Measurements from ENCODE around the gene MGST3.
"Not testable (repeated sequence)": the region's sequence is repeated elsewhere in the genome, so short reads cannot be mapped to it uniquely, and the experiment has no call there.

Gene MGST3

DNA sequence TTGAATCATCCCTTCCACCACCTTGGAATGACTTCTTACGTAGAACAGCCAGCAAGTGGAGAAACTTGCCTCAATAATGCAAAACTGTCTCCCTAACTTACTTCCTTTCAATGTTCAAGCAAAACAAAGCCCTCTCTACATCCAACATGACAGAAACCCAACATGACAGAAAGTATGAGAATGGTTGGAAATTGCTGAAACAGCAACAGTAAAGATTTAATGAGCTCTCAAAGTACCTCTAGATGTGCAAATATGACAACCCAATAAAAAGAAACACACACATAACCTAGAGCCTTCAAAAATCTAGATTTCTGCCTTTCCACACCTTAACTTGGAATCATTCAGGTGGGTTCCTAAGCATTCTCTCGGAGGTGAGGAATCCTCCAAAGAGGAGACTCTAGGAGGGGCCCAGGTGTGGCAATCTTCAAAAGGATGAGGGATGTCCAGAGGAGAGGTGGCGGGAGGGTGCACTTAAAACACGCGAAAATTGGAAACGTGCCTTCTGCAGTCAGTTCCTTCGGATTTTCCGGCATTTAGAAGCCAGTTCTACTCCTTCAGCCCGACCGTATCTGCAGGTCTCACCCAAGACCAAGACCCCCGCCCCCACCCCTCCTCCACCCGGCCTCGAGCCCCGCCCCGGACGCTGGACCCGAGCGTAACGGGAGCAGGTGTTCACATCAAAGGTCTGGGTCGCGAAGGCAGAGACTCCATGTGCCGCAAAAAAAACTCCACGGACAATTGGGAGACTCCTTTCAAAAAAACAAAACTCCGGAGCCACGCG is 996 bp upstream of the MGST3 start:
- no peak for DNase-seq

DNA sequence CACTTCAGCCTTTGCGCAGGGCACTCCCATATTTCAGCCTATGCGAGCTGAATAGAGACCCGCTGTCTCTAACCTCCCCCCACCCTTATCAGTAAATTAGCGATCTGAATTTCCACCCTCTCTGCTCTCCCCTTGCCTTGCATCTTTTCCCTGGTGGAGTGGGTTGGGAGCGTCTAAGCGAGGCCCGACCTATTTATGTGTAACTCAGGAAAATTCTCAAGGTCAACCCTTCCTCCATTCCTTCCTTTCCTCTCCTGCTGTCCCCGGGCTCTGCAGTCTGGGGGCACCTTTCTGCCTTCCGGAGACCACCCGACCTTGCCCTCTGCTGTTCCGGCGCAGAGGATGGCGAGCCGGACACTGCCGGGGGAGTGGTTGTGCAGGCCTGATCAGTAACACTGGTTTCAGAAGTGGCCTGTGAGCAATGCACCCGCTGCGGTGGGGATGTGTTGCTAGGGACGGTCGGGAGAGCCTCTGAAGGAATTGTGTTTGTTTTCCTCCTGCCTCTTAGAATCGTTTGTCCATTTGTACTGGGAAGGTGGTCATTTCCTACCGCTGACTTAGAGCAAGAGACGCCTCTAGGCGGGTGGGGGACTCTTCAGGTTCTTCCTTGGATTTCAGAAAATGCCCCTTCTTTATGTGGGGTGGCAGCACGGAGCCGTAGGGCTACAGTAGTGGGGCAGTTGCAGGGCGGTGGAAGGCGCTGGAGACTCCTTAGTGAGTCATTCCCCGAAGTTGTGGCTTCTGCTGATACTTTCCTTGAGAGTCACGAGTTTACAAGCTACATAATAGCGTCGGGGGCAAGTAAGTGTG is 513 bp downstream of the MGST3 start:
- peak; percentile 40 for DNase-seq

GRCh38 chr1:165632152-165632469 is 1.1 kb downstream of the MGST3 start:
- DNase-seq = no peak

DNA sequence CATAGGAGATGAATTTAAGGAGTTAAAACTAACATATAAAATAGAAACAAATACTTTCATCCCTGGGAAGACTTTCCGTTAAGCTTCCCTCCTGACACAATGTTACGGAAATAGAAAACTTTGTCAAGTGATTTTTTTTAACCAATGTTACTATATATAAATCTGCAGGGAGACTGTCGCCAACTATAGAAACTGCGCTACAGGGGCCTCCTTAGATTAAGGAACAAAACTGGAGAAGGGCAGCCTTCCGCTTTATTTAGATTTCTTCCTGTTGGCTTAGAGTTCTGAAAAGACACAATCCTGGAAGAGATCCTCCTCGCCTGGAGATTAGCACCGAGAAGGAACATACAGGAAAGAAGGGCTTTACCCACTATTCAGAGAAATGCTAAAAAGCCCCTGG is 1.5 kb downstream of the MGST3 start:
- no peak for DNase-seq

GRCh38 chr1:165633614-165634013 is 2.6 kb downstream of the MGST3 start:
- DNase-seq = no peak

- DNase-seq = no peak
Measured at GRCh38 chr1:165634154-165634921, 3.3 kb downstream of the MGST3 start.

GRCh38 chr1:165635329-165635728 is 4.3 kb downstream of the MGST3 start:
- DNase-seq = no peak

DNA sequence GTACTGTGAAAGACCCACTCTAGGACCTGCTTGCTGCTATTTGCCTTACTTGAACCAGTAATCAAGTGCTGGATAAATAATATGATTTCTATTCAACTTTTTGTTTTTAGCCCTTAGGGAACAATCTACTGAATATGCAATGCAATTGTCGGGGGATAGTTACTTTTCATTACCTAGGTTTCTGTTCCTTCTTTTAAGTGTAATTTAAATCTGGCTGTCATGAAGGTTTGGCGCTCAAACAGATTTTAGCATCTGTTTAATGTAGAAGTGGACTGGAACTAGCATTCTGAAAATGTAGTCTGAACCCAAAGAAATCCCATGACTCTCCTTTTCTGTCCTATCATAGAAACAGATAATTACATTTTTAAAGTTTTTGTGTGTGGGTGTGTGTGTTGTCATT is 4.8 kb downstream of the MGST3 start:
- no peak for DNase-seq

GRCh38 chr1:165637427-165637826 is 6.4 kb downstream of the MGST3 start:
- no peak for DNase-seq

DNA sequence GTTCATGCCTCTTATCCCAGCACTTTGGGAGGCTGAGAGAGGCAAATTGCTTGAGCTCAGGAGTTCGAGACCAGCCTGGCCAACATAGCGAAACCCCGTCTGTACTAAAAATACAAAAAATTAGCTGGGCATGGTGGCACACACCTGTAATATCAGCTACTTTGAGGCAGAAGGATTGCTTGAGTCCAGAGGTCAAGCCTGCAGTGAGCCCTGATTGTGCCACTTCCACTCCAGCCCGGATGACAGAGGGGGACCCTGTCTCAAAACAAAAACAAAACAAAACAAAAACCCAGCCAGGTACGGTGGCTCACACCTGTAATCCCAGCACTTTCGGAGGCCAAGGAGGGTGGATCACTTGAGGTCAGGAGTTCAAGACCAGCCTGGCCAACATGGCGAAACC is 7.2 kb downstream of the MGST3 start:
- DNase-seq = not testable (repeated sequence)

- DNase-seq = no peak
Measured at GRCh38 chr1:165639821-165640623, 9.0 kb downstream of the MGST3 start.

DNA sequence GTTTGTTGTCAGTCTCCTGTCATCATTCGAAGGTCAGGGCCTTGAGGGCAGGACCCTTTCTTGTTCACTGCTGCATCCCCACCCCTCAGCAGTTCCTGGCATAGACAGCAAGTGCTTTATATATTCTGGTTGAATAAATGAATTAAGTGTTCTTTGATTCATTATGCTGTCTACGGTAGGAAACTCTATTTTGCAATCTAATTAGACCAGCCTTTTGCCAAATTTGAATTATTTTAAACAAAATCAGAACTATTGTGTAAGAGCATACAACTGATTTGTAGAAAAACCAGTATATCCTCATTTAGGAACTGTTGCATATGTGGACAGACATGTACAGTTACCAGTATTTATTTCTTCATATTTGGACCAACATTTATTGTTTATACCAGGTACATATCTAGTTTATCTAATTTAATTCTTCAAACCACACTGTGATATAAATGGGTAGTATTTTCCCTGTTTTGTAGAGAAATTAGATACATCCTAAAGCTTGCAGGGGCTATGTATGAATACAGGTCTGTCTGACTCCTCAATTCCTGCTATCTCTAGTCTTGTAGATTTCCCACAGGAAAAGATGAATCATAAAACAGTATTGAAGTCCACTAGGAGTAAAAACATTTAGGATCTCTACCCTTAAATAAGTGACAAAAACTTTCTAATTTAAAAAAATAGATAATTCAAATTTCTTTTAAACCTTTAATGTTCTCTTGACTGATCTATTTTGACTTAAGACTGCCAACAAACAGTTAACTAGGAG is 10.4 kb downstream of the MGST3 start:
- no peak for DNase-seq

- DNase-seq = no peak
Measured at GRCh38 chr1:165644064-165644735, 13.2 kb downstream of the MGST3 start.

DNA sequence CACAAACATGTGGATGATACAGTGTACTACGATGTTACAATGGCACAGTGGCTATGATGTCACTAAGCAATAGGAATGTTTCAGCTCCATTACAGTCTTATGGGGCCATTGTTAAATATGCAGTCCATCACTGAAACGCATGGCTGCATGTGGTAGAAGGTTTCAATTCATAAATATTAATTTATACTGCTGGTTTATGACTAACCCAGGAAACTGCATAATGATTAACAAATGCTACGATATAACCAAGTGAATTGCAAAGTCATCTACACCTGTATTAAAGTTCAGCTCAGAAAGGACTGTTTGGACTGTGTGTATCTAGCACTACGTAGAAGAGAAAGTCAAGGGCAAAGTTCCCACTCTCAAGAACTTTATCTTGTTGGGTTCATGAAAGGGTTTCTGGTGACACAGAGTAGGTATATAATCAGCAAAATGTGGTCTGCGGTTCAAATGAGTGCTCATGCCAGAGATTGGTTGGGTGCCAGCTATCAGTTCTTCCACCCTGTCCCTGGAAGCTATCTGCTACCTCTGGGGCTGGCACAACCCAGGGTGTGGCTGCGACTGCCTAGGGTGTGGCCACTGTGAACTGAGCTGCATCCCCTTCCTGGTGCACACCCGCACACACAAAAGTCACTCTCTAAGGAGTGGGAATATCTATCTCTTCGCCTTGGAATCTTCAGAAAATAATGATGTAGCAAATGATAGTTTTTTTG is 14.8 kb downstream of the MGST3 start:
- no peak for DNase-seq

DNA sequence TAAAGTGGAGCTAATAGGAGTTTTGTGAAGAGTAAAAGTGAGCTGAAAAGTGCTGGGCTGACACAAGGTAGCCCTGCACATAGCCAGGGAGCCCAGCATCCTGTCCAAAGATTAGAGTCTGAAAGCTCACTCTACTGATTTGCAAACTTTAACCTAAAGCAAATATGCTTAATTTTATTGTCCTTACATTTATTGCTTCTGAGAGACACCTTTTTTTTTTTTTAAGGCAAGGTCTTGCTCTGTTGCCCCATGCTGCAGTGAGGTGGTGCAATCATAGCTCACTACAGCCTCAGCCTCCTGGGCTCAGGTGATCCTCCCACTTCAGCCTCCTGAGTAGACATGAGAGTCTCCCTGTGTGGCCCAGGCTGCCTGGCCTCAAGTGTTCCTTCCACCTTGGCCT is 16.5 kb downstream of the MGST3 start:
- DNase-seq = no peak

DNA sequence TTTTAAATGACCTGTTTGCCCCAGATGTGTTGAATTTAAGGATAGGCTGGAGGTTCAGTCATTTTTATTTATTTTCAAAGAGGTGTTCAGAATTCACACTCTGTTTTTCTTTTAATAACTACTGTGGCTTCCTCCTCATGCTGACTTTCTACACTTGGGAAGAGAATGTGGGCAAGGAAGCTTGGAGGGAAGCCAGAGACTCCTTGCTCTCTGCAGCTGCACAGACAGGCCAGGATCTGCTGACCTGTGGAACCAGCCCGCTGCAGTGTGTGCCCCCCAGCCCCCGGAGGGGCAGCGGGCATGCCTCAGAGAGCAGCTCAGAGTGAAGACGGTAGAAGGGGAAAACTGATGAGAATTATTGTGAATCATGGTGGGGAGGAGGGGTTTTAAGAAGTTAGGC is 16.9 kb downstream of the MGST3 start:
- DNase-seq = no peak

DNA sequence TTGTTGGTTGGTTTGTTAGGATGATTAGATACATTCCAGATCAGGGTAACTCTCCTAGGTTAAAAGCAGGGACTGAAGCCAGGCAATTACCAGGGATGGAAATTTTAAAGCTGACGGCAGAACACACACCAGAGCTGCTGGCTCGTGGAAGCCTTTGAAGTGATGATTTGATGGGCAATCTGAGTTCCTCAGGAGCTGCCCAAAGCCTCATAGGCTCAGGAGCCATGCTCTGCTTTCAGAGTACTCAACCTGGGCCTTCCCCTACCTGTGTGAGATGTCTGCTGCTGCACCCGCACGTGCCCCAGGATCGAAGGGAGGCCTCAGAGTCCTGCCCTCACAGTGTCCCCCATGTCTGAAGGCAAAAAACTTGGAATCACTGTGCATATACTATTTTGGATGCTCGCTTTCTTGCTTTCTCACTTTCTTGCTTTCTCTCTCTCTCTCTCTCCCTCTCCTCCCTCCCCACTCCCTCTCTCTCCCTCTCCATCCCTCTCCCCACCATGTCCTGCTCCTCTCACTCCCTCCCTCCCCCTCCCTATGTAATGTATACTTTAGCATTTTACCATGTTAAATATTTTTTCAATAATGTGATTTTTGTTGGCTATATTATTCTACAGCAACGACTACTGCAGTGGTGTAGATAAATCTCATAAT is 18.0 kb downstream of the MGST3 start:
- DNase-seq = no peak

DNA sequence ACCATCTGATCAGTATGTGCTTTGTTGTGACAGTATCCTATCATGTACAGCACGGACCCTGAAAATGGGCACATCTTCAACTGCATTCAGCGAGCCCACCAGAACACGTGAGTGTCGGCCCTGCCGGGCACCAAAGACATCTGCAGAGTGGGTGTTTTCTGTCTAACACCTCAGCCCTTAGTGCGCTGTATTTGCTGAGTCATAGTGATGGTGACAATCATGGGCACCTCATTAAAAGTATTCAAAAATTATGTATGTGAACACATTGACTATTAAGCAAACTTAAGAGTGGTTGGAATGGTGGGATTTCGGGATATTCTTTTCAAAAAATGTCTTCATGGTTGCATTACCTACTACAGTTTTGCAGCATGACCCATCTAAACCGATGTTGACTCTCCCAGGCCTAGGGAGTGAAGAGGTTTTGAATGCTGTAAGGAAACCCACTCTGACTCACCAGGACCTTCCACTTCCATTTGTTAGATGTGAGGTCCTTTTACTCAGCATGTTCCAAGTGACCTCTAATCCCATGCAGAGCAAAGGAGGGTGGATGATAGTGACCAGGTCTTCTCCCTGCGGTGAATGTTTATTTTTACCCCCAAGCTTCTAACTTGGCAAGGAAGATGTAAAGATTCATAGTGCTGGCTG is 20.1 kb downstream of the MGST3 start:
- no peak for DNase-seq

DNA sequence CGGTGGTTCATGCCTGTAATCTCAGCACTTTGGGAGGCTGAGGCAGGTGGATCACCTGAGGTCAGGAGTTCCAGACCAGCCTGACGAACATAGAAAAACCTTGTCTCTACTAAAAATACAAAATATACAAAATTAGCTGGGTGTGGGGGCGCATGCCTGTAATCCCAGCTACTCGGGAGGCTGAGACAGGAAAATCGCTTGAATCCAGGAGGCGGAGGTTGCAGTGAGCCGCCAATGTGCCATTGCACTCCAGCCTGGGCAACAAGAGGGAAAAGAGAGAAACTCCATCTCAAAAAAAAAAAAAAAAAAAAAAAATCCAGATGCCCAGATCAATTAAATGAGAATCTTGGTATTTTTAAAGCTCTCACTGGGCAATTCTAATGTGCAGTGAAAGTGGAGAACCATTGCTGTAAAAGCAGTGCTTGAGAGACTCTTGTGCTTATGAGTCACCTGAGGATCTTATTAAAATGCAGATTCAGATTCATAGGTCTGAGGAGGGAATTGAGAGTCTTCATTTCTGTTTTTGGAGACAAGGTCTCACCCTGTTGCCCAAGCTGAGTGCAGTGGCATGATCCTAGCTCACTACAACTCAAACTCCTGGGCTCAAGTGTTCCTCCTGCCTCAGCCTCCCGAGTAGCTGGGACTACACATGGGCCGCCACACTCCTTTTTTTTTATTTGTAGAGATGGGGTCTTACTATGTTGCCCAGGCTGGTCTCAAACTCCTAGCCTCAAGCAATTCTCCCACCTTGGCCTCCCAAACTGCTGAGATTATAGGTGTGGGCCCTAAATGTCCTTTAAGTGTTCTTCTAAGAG is 27.9 kb downstream of the MGST3 start:
- not testable (repeated sequence) for DNase-seq

Data from stimulated activated CD4-positive, alpha-beta T cell treated with anti-CD3 and anti-CD28 coated beads, Interleukin-4, amount 100 ng/mL, for 1 hour (primary cell).